ENCODE results near the gene BMF.

BMF gene

DNA sequence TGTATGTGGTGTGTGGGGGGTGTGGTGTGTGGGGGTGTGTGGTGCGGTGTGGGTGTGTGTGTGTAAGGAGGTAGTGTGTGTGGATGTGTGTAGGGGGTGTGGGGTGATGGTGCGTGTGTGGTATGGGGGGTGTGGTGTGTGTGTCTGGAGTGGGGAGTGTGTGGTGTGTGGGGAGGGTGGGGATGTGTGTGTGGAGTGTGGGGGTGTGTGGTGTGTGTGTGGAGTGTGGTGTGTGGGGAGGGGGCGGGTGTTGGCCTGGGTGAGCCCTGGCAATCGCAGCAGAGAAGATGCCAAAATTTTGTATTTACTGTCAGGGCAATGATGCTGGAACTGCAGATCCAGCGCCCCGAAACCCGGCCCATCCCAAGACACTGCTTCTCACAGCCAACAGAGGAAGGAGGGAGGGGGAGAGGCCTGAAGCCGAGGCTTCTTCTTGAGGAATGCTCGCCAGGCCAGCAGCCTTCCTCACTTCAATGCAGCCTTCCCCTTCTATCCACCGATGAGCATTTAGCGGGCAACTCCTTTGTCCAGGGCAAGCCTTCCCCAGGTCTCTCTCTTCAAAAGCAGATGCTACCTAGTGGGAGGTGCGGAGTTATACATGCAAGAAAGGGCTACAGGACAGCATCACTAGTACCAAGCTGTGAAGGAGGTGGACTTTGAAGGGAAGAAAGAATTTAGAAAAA lies 57.8 kb downstream of the BMF start:
- peak overlapping the region; percentile 9; the same call in 1 of the 2 replicates for H3K9ac ChIP-seq (ENCODE audit: low read length)
- peaks cover 69% of the 10 kb centered on the region for H3F3A ChIP-seq (ENCODE audit: insufficient read depth)

DNA sequence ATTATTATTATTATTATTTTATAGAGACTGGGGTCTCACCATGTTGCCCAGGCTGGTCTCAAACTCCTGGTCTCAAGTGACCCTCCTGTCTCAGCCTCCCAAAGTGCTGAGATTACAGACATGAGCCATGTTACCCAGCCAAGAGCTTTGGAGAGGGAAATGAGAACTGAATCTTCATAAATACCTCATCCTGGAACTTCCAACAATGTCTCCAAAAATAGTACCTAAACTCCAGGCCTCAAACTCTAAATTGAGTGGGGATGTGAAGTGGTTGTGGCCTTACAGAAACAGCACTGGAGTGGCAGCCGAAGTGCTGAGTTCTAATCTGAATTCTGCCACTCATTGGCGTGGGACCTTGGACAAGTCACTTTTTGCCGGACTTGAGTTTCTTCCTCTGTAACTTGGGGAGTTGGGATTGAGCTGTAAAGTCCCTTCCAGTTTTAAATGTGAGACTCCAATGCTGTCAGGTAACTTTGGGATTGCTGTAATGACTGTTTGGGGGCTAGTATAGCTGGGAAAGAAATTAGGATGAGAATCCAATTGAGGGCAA lies 59.7 kb downstream of the BMF start:
- H3K36me3 ChIP-seq (ENCODE audit: low read length) = no peaks in the 10 kb centered on the region
- H3K9me3 ChIP-seq (ENCODE audit: insufficient read depth, low read length) = no peaks in the 10 kb centered on the region
- no peak for TF ChIP-seq EZH2phosphoT487 (conservative IDR thresholded peaks at IDR 0.05; ENCODE audit: low read length)
- TF ChIP-seq, protein P1, sequence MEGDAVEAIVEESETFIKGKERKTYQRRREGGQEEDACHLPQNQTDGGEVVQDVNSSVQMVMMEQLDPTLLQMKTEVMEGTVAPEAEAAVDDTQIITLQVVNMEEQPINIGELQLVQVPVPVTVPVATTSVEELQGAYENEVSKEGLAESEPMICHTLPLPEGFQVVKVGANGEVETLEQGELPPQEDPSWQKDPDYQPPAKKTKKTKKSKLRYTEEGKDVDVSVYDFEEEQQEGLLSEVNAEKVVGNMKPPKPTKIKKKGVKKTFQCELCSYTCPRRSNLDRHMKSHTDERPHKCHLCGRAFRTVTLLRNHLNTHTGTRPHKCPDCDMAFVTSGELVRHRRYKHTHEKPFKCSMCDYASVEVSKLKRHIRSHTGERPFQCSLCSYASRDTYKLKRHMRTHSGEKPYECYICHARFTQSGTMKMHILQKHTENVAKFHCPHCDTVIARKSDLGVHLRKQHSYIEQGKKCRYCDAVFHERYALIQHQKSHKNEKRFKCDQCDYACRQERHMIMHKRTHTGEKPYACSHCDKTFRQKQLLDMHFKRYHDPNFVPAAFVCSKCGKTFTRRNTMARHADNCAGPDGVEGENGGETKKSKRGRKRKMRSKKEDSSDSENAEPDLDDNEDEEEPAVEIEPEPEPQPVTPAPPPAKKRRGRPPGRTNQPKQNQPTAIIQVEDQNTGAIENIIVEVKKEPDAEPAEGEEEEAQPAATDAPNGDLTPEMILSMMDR (IDR thresholded peaks at IDR 0.05; ENCODE audit: insufficient read depth, low read length, poor library complexity, severe bottlenecking) = no peak
- H2AFZ ChIP-seq (ENCODE audit: low read depth, low read length, severe bottlenecking) = no peak overlapping the region
- no peaks in the 10 kb centered on the region for H4K20me1 ChIP-seq (ENCODE audit: low read depth, low read length)
- no peaks in the 10 kb centered on the region for H3K27me3 ChIP-seq (ENCODE audit: low read length)
- H3K4me3 ChIP-seq (ENCODE audit: insufficient read depth, low read length, poor library complexity, severe bottlenecking) = no peak overlapping the region
- H3K27ac ChIP-seq (ENCODE audit: low read depth, low read length) = peak overlapping the region; percentile 98
- no peaks in the 10 kb centered on the region for H3K9me2 ChIP-seq (replicated peaks; ENCODE audit: insufficient read depth, low read length)
- no peaks in the 10 kb centered on the region for H3K79me2 ChIP-seq (ENCODE audit: insufficient read depth, low read length)
- peak overlapping the region; percentile 59 for H3K4me2 ChIP-seq (ENCODE audit: low read depth, low read length, poor library complexity, severe bottlenecking)
- peaks cover 73% of the 10 kb centered on the region for H3F3A ChIP-seq (ENCODE audit: insufficient read depth)
- H3K9ac ChIP-seq (ENCODE audit: low read length) = peak overlapping the region; percentile 59

More for the DNA sequence above, 57.8 kb downstream of the BMF start:
- no peaks in the 10 kb centered on the region for H4K20me1 ChIP-seq (ENCODE audit: low read depth, low read length)
- no peak overlapping the region for H3K4me2 ChIP-seq (ENCODE audit: low read depth, low read length, poor library complexity, severe bottlenecking)
- H3K4me3 ChIP-seq (ENCODE audit: insufficient read depth, low read length, poor library complexity, severe bottlenecking) = no peak overlapping the region
- H3K27me3 ChIP-seq (ENCODE audit: low read length) = no peaks in the 10 kb centered on the region
- no peak for TF ChIP-seq EZH2phosphoT487 (conservative IDR thresholded peaks at IDR 0.05; ENCODE audit: low read length)
- TF ChIP-seq, protein P1 (IDR thresholded peaks at IDR 0.05; ENCODE audit: insufficient read depth, low read length, poor library complexity, severe bottlenecking) = no peak
- no peak overlapping the region for H2AFZ ChIP-seq (ENCODE audit: low read depth, low read length, severe bottlenecking)
- H3K9me2 ChIP-seq (replicated peaks; ENCODE audit: insufficient read depth, low read length) = no peaks in the 10 kb centered on the region
- no peaks in the 10 kb centered on the region for H3K36me3 ChIP-seq (ENCODE audit: low read length)
- peak overlapping the region; percentile 98 for H3K27ac ChIP-seq (ENCODE audit: low read depth, low read length)
- no peaks in the 10 kb centered on the region for H3K9me3 ChIP-seq (ENCODE audit: insufficient read depth, low read length)
- no peaks in the 10 kb centered on the region for H3K79me2 ChIP-seq (ENCODE audit: insufficient read depth, low read length)

DNA sequence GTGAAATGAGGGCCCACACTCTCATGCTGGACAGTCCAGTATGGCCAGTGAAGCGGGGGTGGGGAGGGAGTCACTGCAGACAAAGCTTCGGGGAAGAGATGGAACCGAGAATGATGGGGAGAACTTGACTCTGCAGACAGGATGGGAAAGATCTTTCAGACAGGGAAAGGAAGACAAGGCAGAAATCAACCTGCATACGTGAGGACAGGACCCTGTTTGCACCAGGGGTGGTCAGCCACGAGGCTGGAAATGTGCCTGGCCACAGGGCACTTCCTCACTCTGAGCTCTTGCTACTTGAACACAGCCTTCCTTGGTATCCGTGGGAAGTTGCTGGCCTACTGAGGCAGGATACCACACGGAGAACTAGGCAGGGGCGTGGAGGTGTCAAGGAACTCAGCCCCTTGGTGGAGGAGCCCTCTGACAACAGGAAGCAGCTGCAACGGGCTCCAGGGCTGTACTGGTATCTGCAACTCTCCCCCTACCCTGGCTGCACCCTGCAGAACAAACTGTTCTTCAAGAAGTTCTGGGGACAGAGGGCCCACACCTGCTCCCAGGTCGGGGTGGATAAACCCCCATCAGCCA lies 60.4 kb downstream of the BMF start:
- Histone ChIP-seq H3F3A (ENCODE audit: insufficient read depth) (peaks cover 73% of the 10 kb centered on the region), H3K27ac (ENCODE audit: low read depth, low read length) (peak overlapping the region; percentile 98), H3K9ac (ENCODE audit: low read length) (peak overlapping the region; percentile 59)

More for the DNA sequence above, 60.4 kb downstream of the BMF start:
- Histone ChIP-seq H4K20me1 (ENCODE audit: low read depth, low read length) (no peaks in the 10 kb centered on the region), H2AFZ (ENCODE audit: low read depth, low read length, severe bottlenecking) (no peak overlapping the region), H3K9me3 (ENCODE audit: insufficient read depth, low read length) (no peaks in the 10 kb centered on the region), H3K4me2 (ENCODE audit: low read depth, low read length, poor library complexity, severe bottlenecking) (peak overlapping the region; percentile 59), H3K9me2 (replicated peaks; ENCODE audit: insufficient read depth, low read length) (no peaks in the 10 kb centered on the region), H3K36me3 (ENCODE audit: low read length) (no peaks in the 10 kb centered on the region), H3K27me3 (ENCODE audit: low read length) (no peaks in the 10 kb centered on the region), H3K79me2 (ENCODE audit: insufficient read depth, low read length) (no peaks in the 10 kb centered on the region), H3K4me3 (ENCODE audit: insufficient read depth, low read length, poor library complexity, severe bottlenecking) (no peak overlapping the region)
- TF ChIP-seq EZH2phosphoT487 (conservative IDR thresholded peaks at IDR 0.05; ENCODE audit: low read length) = no peak
- TF ChIP-seq, protein P1 (IDR thresholded peaks at IDR 0.05; ENCODE audit: insufficient read depth, low read length, poor library complexity, severe bottlenecking) = no peak

Data from SU-DHL-6 (cell line).